ENCODE measurements around the gene NAPEPLD. TPM values are rescaled to one million over a fixed set of nuclear protein-coding genes. Genes with fewer than 3 reads are reported as not detected.
"Not testable (repeated sequence)": the region's sequence is repeated elsewhere in the genome, so short reads cannot be mapped to it uniquely, and the experiment has no call there.

Gene NAPEPLD
- polyA plus RNA-seq, 3 donors: 1.1 to 2.2 (median 1.6) TPM

- H3K27me3 Mint-ChIP-seq (ENCODE audit: low read depth in 3 of 3): no peaks in the 10 kb centered on the region
- no peak overlapping the region for H3K27ac ChIP-seq (ENCODE audit: low read depth in 1 of 2, low read length in 2 of 2)
- no peak overlapping the region for H3K27ac Mint-ChIP-seq
- no peaks in the 10 kb centered on the region for H3K27me3 ChIP-seq (ENCODE audit: control insufficient read depth in 2 of 2, insufficient read depth in 2 of 2, low read length in 2 of 2)
- H3K4me1 Mint-ChIP-seq: no peaks in the 10 kb centered on the region
- H3K4me3 ChIP-seq (replicated peaks in 1 of 3; ENCODE audit: low read depth in 2 of 3, low read length in 3 of 3): no peak overlapping the region
- TF ChIP-seq, protein P1, sequence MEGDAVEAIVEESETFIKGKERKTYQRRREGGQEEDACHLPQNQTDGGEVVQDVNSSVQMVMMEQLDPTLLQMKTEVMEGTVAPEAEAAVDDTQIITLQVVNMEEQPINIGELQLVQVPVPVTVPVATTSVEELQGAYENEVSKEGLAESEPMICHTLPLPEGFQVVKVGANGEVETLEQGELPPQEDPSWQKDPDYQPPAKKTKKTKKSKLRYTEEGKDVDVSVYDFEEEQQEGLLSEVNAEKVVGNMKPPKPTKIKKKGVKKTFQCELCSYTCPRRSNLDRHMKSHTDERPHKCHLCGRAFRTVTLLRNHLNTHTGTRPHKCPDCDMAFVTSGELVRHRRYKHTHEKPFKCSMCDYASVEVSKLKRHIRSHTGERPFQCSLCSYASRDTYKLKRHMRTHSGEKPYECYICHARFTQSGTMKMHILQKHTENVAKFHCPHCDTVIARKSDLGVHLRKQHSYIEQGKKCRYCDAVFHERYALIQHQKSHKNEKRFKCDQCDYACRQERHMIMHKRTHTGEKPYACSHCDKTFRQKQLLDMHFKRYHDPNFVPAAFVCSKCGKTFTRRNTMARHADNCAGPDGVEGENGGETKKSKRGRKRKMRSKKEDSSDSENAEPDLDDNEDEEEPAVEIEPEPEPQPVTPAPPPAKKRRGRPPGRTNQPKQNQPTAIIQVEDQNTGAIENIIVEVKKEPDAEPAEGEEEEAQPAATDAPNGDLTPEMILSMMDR (IDR thresholded peaks at IDR 0.05): no peak
- no peaks in the 10 kb centered on the region for H3K9me3 ChIP-seq (replicated peaks in 1 of 2; ENCODE audit: control insufficient read depth in 1 of 2, insufficient read depth in 1 of 2, low read length in 2 of 2)
- no CpG with 5 or more reads among the region's 3 CpGs for WGBS (ENCODE audit: insufficient coverage)
- intact Hi-C loops (cut with micrococcal nuclease): no loop called here
- DNase-seq: no peak
- H3K79me2 ChIP-seq (ENCODE audit: insufficient read depth, low read length): no peaks in the 10 kb centered on the region
- H4K20me1 ChIP-seq (ENCODE audit: insufficient read depth, low read length): no peaks in the 10 kb centered on the region
- no peak overlapping the region for H3K4me2 ChIP-seq (replicated peaks; ENCODE audit: extremely low read depth, low read length, poor library complexity, severe bottlenecking)
- no peaks in the 10 kb centered on the region for H3K4me1 ChIP-seq (ENCODE audit: control insufficient read depth in 1 of 2, insufficient read depth in 2 of 2, low read length in 2 of 2)
- no peak overlapping the region for H2AFZ ChIP-seq (ENCODE audit: insufficient read depth, low read depth, low read length, poor library complexity, severe bottlenecking)
- peaks cover 49 to 74% of the 10 kb centered on the region in 2 donors for H3K36me3 Mint-ChIP-seq
- H3K9me3 Mint-ChIP-seq: peaks cover 0 to 5% (median 3%) of the 10 kb centered on the region in 7 donors
- H3K4me3 Mint-ChIP-seq: no peak overlapping the region
- H3K9ac ChIP-seq (ENCODE audit: insufficient read depth, low read length, poor library complexity, severe bottlenecking): no peak overlapping the region
- peaks cover 28 to 72% of the 10 kb centered on the region in 2 donors for H3K36me3 ChIP-seq (replicated peaks in 1 of 2; ENCODE audit: control insufficient read depth in 1 of 2, insufficient read depth in 2 of 2, low read length in 2 of 2)
Observed at GRCh38 chr7:103094102-103094501, 54.8 kb downstream of the NAPEPLD start.

GRCh38 chr7:103093429-103093828 is 55.5 kb downstream of the NAPEPLD start:
- WGBS (ENCODE audit: insufficient coverage): no CpG with 5 or more reads among the region's 1 CpG
- H3K4me3 Mint-ChIP-seq: no peak overlapping the region
- TF ChIP-seq, protein P1 (IDR thresholded peaks at IDR 0.05): no peak
- H3K4me1 Mint-ChIP-seq: no peaks in the 10 kb centered on the region
- H3K4me1 ChIP-seq (ENCODE audit: control insufficient read depth in 1 of 2, insufficient read depth in 2 of 2, low read length in 2 of 2): no peaks in the 10 kb centered on the region
- no peaks in the 10 kb centered on the region for H3K9me3 ChIP-seq (replicated peaks in 1 of 2; ENCODE audit: control insufficient read depth in 1 of 2, insufficient read depth in 1 of 2, low read length in 2 of 2)
- no peaks in the 10 kb centered on the region for H3K27me3 ChIP-seq (ENCODE audit: control insufficient read depth in 2 of 2, insufficient read depth in 2 of 2, low read length in 2 of 2)
- H3K4me3 ChIP-seq (replicated peaks in 1 of 3; ENCODE audit: low read depth in 2 of 3, low read length in 3 of 3): no peak overlapping the region
- peaks cover 0 to 5% (median 3%) of the 10 kb centered on the region in 7 donors for H3K9me3 Mint-ChIP-seq
- peak overlapping the region in 1 of 7 donors; percentile 78 for H3K27ac Mint-ChIP-seq
- H3K36me3 ChIP-seq (replicated peaks in 1 of 2; ENCODE audit: control insufficient read depth in 1 of 2, insufficient read depth in 2 of 2, low read length in 2 of 2): peaks cover 33 to 78% of the 10 kb centered on the region in 2 donors
- H4K20me1 ChIP-seq (ENCODE audit: insufficient read depth, low read length): no peaks in the 10 kb centered on the region
- no peak for DNase-seq
- no peaks in the 10 kb centered on the region for H3K27me3 Mint-ChIP-seq (ENCODE audit: low read depth in 3 of 3)
- intact Hi-C loops (cut with micrococcal nuclease): no loop called here
- H3K27ac ChIP-seq (ENCODE audit: low read depth in 1 of 2, low read length in 2 of 2): no peak overlapping the region
- H3K36me3 Mint-ChIP-seq: peaks cover 53 to 78% of the 10 kb centered on the region in 2 donors
- H3K4me2 ChIP-seq (replicated peaks; ENCODE audit: extremely low read depth, low read length, poor library complexity, severe bottlenecking): no peak overlapping the region
- no peak overlapping the region for H2AFZ ChIP-seq (ENCODE audit: insufficient read depth, low read depth, low read length, poor library complexity, severe bottlenecking)
- H3K79me2 ChIP-seq (ENCODE audit: insufficient read depth, low read length): no peaks in the 10 kb centered on the region
- H3K9ac ChIP-seq (ENCODE audit: insufficient read depth, low read length, poor library complexity, severe bottlenecking): no peak overlapping the region

- peaks cover 41 to 83% of the 10 kb centered on the region in 2 donors for H3K36me3 ChIP-seq (replicated peaks in 1 of 2; ENCODE audit: control insufficient read depth in 1 of 2, insufficient read depth in 2 of 2, low read length in 2 of 2)
- H4K20me1 ChIP-seq (ENCODE audit: insufficient read depth, low read length); H3K27me3 Mint-ChIP-seq (ENCODE audit: low read depth in 3 of 3); H3K79me2 ChIP-seq (ENCODE audit: insufficient read depth, low read length); H3K27me3 ChIP-seq (ENCODE audit: control insufficient read depth in 2 of 2, insufficient read depth in 2 of 2, low read length in 2 of 2); H3K9me3 Mint-ChIP-seq; H3K9ac ChIP-seq (ENCODE audit: insufficient read depth, low read length, poor library complexity, severe bottlenecking); DNase-seq; H3K27ac ChIP-seq (ENCODE audit: low read depth in 1 of 2, low read length in 2 of 2); H3K9me3 ChIP-seq (replicated peaks in 1 of 2; ENCODE audit: control insufficient read depth in 1 of 2, insufficient read depth in 1 of 2, low read length in 2 of 2); H3K4me3 ChIP-seq (replicated peaks in 1 of 3; ENCODE audit: low read depth in 2 of 3, low read length in 3 of 3); H3K4me1 Mint-ChIP-seq; H3K4me3 Mint-ChIP-seq; H3K4me1 ChIP-seq (ENCODE audit: control insufficient read depth in 1 of 2, insufficient read depth in 2 of 2, low read length in 2 of 2); H3K27ac Mint-ChIP-seq; intact Hi-C loops (cut with micrococcal nuclease); H2AFZ ChIP-seq (ENCODE audit: insufficient read depth, low read depth, low read length, poor library complexity, severe bottlenecking); H3K4me2 ChIP-seq (replicated peaks; ENCODE audit: extremely low read depth, low read length, poor library complexity, severe bottlenecking): not testable (repeated sequence)
- no CpG with 5 or more reads among the region's 4 CpGs for WGBS (ENCODE audit: insufficient coverage)
- peaks cover 56 to 81% of the 10 kb centered on the region in 2 donors for H3K36me3 Mint-ChIP-seq
Observed at GRCh38 chr7:103092321-103092720, 56.6 kb downstream of the NAPEPLD start.

Data from CD14-positive monocyte (primary cell).